ENCODE data around the gene SFTPB.

Gene SFTPB

GRCh38 chr2:85704800-85705679 is 37.0 kb upstream of the SFTPB start (continued):
- TF ChIP-seq TSHZ2 (CRISPR knock-in tag; IDR thresholded peaks at IDR 0.05) = no peak
- TF ChIP-seq ESRRG (CRISPR knock-in tag; IDR thresholded peaks at IDR 0.05) = no peak
- no peak for TF ChIP-seq ZNF565 (CRISPR knock-in tag; conservative IDR thresholded peaks at IDR 0.05; ENCODE audit: low read depth)

GRCh38 chr2:85704038-85704437 is 36.0 kb upstream of the SFTPB start:
- ATAC-seq = no peak
- TF ChIP-seq ARNTL (CRISPR knock-in tag; IDR thresholded peaks at IDR 0.05; ENCODE audit: borderline replicate concordance, low read depth) (no peak), CREB5 (CRISPR knock-in tag; IDR thresholded peaks at IDR 0.05; ENCODE audit: low read depth) (no peak), CSRNP3 (CRISPR knock-in tag; IDR thresholded peaks at IDR 0.05) (no peak), RARB (CRISPR knock-in tag; IDR thresholded peaks at IDR 0.05) (no peak), TCF4 (CRISPR knock-in tag; IDR thresholded peaks at IDR 0.05; ENCODE audit: borderline replicate concordance) (no peak), ESRRG (CRISPR knock-in tag; IDR thresholded peaks at IDR 0.05) (no peak), TSHZ2 (CRISPR knock-in tag; IDR thresholded peaks at IDR 0.05) (no peak), BACH2 (CRISPR knock-in tag; IDR thresholded peaks at IDR 0.05; ENCODE audit: borderline replicate concordance) (no peak), TOX (CRISPR knock-in tag; IDR thresholded peaks at IDR 0.05; ENCODE audit: borderline replicate concordance) (no peak), PATZ1 (CRISPR knock-in tag; IDR thresholded peaks at IDR 0.05; ENCODE audit: borderline replicate concordance) (no peak), OSR1 (CRISPR knock-in tag; IDR thresholded peaks at IDR 0.05) (no peak), ZFP30 (CRISPR knock-in tag; IDR thresholded peaks at IDR 0.05) (no peak), ZC3H10 (CRISPR knock-in tag; IDR thresholded peaks at IDR 0.05) (no peak), CSDC2 (CRISPR knock-in tag; IDR thresholded peaks at IDR 0.05) (no peak), ZNF8 (CRISPR knock-in tag; IDR thresholded peaks at IDR 0.05) (no peak), SNAI2 (CRISPR knock-in tag; IDR thresholded peaks at IDR 0.05) (no peak), POU6F1 (CRISPR knock-in tag; IDR thresholded peaks at IDR 0.05; ENCODE audit: borderline replicate concordance, low read depth) (no peak), PPARA (CRISPR knock-in tag; IDR thresholded peaks at IDR 0.05; ENCODE audit: borderline replicate concordance) (no peak), ISL1 (CRISPR knock-in tag; IDR thresholded peaks at IDR 0.05) (no peak), ZNF70 (CRISPR knock-in tag; IDR thresholded peaks at IDR 0.05) (no peak)
